ENCODE measurements around the gene MYO1E. TPM values are rescaled to one million over a fixed set of nuclear protein-coding genes. Genes with fewer than 3 reads are reported as not detected.

MYO1E gene
- total RNA-seq, 1 donor from 2014 or later = 190 TPM

- DNase-seq (ENCODE audit: low read depth) = no peak
- Histone ChIP-seq H3K4me3 (ENCODE audit: low read depth, low read length) (no peak overlapping the region), H3K27me3 (ENCODE audit: control insufficient read depth, insufficient read depth, low read length) (no peaks in the 10 kb centered on the region), H3K36me3 (ENCODE audit: control insufficient read depth, insufficient read depth, low read length) (peaks cover 1% of the 10 kb centered on the region)
- TF ChIP-seq CTCF (IDR thresholded peaks at IDR 0.05; ENCODE audit: insufficient read depth, low read length, poor library complexity, severe bottlenecking) = no peak
Observed at GRCh38 chr15:59252137-59252536, 120.5 kb downstream of the MYO1E start.

GRCh38 chr15:59251001-59251845, 121.4 kb downstream of the MYO1E start:
- H3K27me3 ChIP-seq (ENCODE audit: control insufficient read depth, insufficient read depth, low read length) = no peaks in the 10 kb centered on the region
- DNase-seq (ENCODE audit: low read depth) = no peak
- no peak overlapping the region for H3K4me3 ChIP-seq (ENCODE audit: low read depth, low read length)
- no peak for TF ChIP-seq CTCF (IDR thresholded peaks at IDR 0.05; ENCODE audit: insufficient read depth, low read length, poor library complexity, severe bottlenecking)
- peaks cover 1% of the 10 kb centered on the region for H3K36me3 ChIP-seq (ENCODE audit: control insufficient read depth, insufficient read depth, low read length)

- Histone ChIP-seq H3K27me3 (ENCODE audit: control insufficient read depth, insufficient read depth, low read length) (no peaks in the 10 kb centered on the region), H3K4me3 (ENCODE audit: low read depth, low read length) (no peak overlapping the region), H3K36me3 (ENCODE audit: control insufficient read depth, insufficient read depth, low read length) (peaks cover 1% of the 10 kb centered on the region)
- DNase-seq (ENCODE audit: low read depth) = no peak
- TF ChIP-seq CTCF (IDR thresholded peaks at IDR 0.05; ENCODE audit: insufficient read depth, low read length, poor library complexity, severe bottlenecking) = no peak
Observed at GRCh38 chr15:59250249-59250648, 122.4 kb downstream of the MYO1E start.

GRCh38 chr15:59249816-59250215, 122.9 kb downstream of the MYO1E start:
- no peak for DNase-seq (ENCODE audit: low read depth)
- Histone ChIP-seq H3K4me3 (ENCODE audit: low read depth, low read length) (no peak overlapping the region), H3K27me3 (ENCODE audit: control insufficient read depth, insufficient read depth, low read length) (no peaks in the 10 kb centered on the region), H3K36me3 (ENCODE audit: control insufficient read depth, insufficient read depth, low read length) (peaks cover 1% of the 10 kb centered on the region)
- no peak for TF ChIP-seq CTCF (IDR thresholded peaks at IDR 0.05; ENCODE audit: insufficient read depth, low read length, poor library complexity, severe bottlenecking)

- peak; percentile 41 for DNase-seq (ENCODE audit: low read depth)
- H3K27me3 ChIP-seq (ENCODE audit: control insufficient read depth, insufficient read depth, low read length) = no peaks in the 10 kb centered on the region
- TF ChIP-seq CTCF (IDR thresholded peaks at IDR 0.05; ENCODE audit: insufficient read depth, low read length, poor library complexity, severe bottlenecking) = peak; percentile 67
- H3K4me3 ChIP-seq (ENCODE audit: low read depth, low read length) = no peak overlapping the region
- H3K36me3 ChIP-seq (ENCODE audit: control insufficient read depth, insufficient read depth, low read length) = no peaks in the 10 kb centered on the region
Observed at GRCh38 chr15:59247364-59247763, 125.3 kb downstream of the MYO1E start.

GRCh38 chr15:59245559-59245958, 127.1 kb downstream of the MYO1E start:
- no peak for TF ChIP-seq CTCF (IDR thresholded peaks at IDR 0.05; ENCODE audit: insufficient read depth, low read length, poor library complexity, severe bottlenecking)
- H3K36me3 ChIP-seq (ENCODE audit: control insufficient read depth, insufficient read depth, low read length) = no peaks in the 10 kb centered on the region
- no peak for DNase-seq (ENCODE audit: low read depth)
- H3K27me3 ChIP-seq (ENCODE audit: control insufficient read depth, insufficient read depth, low read length) = no peaks in the 10 kb centered on the region
- no peak overlapping the region for H3K4me3 ChIP-seq (ENCODE audit: low read depth, low read length)
